Caco-2 (cell line): ENCODE data around the gene RIPOR3. TPM values are rescaled to one million over a fixed set of nuclear protein-coding genes. Genes with fewer than 3 reads are reported as not detected.
A peak's percentile ranks its signal among the peaks of the same experiment; 100 is the strongest.

Experiments
- BruUV-seq: library from RNA; stranded (reverse); fragments of 400-500 nt; replicated peaks from 2 replicates; lab custom pipeline; 2021; lab: Mats Ljungman, UMichigan
- CTCF ChIA-PET: fragments of 300-600 bp; sonication (Branson Sonifier 250); formaldehyde crosslinking; loops from one replicate; lab custom pipeline; 2022; ENCODE audit warnings: antibody characterized with exemption; lab: Charles Lee
- POLR2A ChIA-PET: fragments of 300-600 bp; sonication (Branson Sonifier 250); formaldehyde crosslinking; loops from one replicate; lab custom pipeline; 2022; ENCODE audit warnings: antibody characterized with exemption; lab: Charles Lee
- DNase-seq, 2 experiments: peaks; one replicate each; pipeline versions ENCODE4 v3.0.0 to v3.0.0-alpha.2; 2020 to 2022
- H3K27me3 ChIP-seq: replicated peaks from 2 replicates; pipeline ENCODE4 v1.6.0; 2011; ENCODE audit warnings: low read length; ENCODE audit not compliant: control insufficient read depth, insufficient read depth
- H3K36me3 ChIP-seq: 2 replicates; pipeline ENCODE4 v1.5.1; 2011; ENCODE audit warnings: low read length; ENCODE audit not compliant: control insufficient read depth, insufficient read depth
- H3K4me1 ChIP-seq: fragments of 250-450 bp; sonication (Bioruptor Pico); 2 replicates; pipeline ENCODE4 v1.5.1; 2020; ENCODE audit warnings: mild to moderate bottlenecking
- H3K4me3 ChIP-seq: 2 replicates; pipeline ENCODE4 v1.5.1; 2011; ENCODE audit warnings: low read depth, mild to moderate bottlenecking, control low read depth, low read length
- H3K9me3 ChIP-seq: fragments of 250-450 bp; sonication (Bioruptor Pico); 2 replicates; pipeline ENCODE4 v1.5.1; 2020; ENCODE audit warnings: mild to moderate bottlenecking, moderate library complexity
- H3K27ac Mint-ChIP-seq: one replicate; pipeline ENCODE4 v1.8.0; 2022; ENCODE audit warnings: mixed read lengths; ENCODE audit not compliant: unreplicated experiment
- H3K27me3 Mint-ChIP-seq: one replicate; pipeline ENCODE4 v1.8.0; 2022; ENCODE audit warnings: mixed read lengths; ENCODE audit not compliant: insufficient read depth, unreplicated experiment
- H3K36me3 Mint-ChIP-seq: one replicate; pipeline ENCODE4 v1.8.0; 2022; ENCODE audit warnings: mild to moderate bottlenecking, mixed read lengths; ENCODE audit not compliant: insufficient read depth, unreplicated experiment
- H3K4me1 Mint-ChIP-seq: one replicate; pipeline ENCODE4 v1.8.0; 2022; ENCODE audit warnings: low read depth, mixed read lengths; ENCODE audit not compliant: unreplicated experiment
- H3K4me3 Mint-ChIP-seq: one replicate; pipeline ENCODE4 v1.8.0; 2022; ENCODE audit warnings: mild to moderate bottlenecking, moderate library complexity, mixed read lengths; ENCODE audit not compliant: unreplicated experiment
- H3K9me3 Mint-ChIP-seq: one replicate; pipeline ENCODE4 v1.8.0; 2022; ENCODE audit warnings: mixed read lengths; ENCODE audit not compliant: unreplicated experiment
- intact Hi-C: fragments of 100-400 bp; cut with micrococcal nuclease; formaldehyde crosslinking; loops from one replicate; pipeline ENCODE4 v1.10.0; 2022; ENCODE audit not compliant: unreplicated experiment
- total RNA-seq: library from RNA; stranded (reverse); gene quantifications from 2 replicates; pipeline ENCODE4 v1.2.3, GENCODE V29; 2022
- TF ChIP-seq, protein P1 (sequence below), 2 experiments: fragments of 200-600 bp in 1 of 2; IDR thresholded peaks; 1 replicate in 1 of 2; 2 replicates in 1 of 2; pipeline versions ENCODE4 v1.5.1 to v1.8.0; 2011 to 2022; ENCODE audit warnings: antibody characterized with exemption in 1 of 2, control low read depth in 1 of 2, inconsistent platforms in 1 of 2, low read depth in 1 of 2, low read length in 1 of 2, mild to moderate bottlenecking in 1 of 2, moderate library complexity in 1 of 2; ENCODE audit not compliant: insufficient read depth in 1 of 2, severe bottlenecking in 1 of 2, unreplicated experiment in 1 of 2

Gene RIPOR3
- total RNA-seq, 1 experiment from 2014 or later = 0.18 TPM

DNA sequence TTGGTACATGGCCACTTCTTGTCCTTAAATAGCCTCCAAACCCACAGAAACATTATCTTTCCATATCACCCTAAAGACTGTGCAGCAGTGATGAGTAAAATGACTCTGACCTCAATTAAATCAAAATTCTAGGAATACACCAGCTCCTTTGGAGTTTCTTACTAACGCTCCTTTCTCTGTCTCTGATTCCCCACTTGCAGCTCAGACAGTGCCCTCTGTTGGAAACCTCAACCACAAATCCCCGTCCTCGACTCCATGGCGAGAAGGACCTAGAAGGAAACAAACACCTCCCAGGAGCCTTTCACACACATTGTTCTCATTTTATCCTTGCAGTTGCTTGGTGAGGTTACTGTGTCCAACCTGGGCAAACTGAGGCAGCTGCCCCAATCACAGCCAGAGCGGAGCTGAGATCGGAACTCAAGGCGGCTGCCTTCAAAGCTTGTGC lies 22.3 kb upstream of the RIPOR3 start:
- Mint-ChIP-seq H3K27me3 (no peaks in the 10 kb centered on the region), H3K36me3 (peaks cover 13% of the 10 kb centered on the region), H3K27ac (peak overlapping the region; percentile 60), H3K9me3 (no peaks in the 10 kb centered on the region), H3K4me3 (peak overlapping the region; percentile 4), H3K4me1 (peaks cover 60% of the 10 kb centered on the region)
- peak; percentile 76 to 80 for DNase-seq
- no peak overlapping the region for H3K4me3 ChIP-seq
- BruUV-seq = no TSS peak
- CTCF ChIA-PET = interaction anchor here (0.6 to 2.3 kb wide), 29 partner anchors 9 to 125 kb away, joined by 3 to 84 read pairs (median 5); partner anchors contain the start of genes BCAS4, PARD6B and RIPOR3
- H3K4me1 ChIP-seq = peaks cover 68% of the 10 kb centered on the region
- intact Hi-C loops = loop anchor here (1.0 to 2.0 kb wide), 3 partner anchors 33 to 85 kb away; no protein-coding TSS in a partner anchor
- H3K36me3 ChIP-seq = no peaks in the 10 kb centered on the region
- no peaks in the 10 kb centered on the region for H3K27me3 ChIP-seq
- H3K9me3 ChIP-seq = no peaks in the 10 kb centered on the region
- POLR2A ChIA-PET = interaction anchor here (0.8 to 1.7 kb wide), 4 partner anchors 11 to 50 kb away, joined by 3 to 7 read pairs (median 4); partner anchors contain the start of gene PARD6B
- TF ChIP-seq, protein P1, sequence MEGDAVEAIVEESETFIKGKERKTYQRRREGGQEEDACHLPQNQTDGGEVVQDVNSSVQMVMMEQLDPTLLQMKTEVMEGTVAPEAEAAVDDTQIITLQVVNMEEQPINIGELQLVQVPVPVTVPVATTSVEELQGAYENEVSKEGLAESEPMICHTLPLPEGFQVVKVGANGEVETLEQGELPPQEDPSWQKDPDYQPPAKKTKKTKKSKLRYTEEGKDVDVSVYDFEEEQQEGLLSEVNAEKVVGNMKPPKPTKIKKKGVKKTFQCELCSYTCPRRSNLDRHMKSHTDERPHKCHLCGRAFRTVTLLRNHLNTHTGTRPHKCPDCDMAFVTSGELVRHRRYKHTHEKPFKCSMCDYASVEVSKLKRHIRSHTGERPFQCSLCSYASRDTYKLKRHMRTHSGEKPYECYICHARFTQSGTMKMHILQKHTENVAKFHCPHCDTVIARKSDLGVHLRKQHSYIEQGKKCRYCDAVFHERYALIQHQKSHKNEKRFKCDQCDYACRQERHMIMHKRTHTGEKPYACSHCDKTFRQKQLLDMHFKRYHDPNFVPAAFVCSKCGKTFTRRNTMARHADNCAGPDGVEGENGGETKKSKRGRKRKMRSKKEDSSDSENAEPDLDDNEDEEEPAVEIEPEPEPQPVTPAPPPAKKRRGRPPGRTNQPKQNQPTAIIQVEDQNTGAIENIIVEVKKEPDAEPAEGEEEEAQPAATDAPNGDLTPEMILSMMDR (IDR thresholded peaks at IDR 0.05; ENCODE audit: insufficient read depth in 1 of 2, low read depth in 1 of 2, low read length in 1 of 2, severe bottlenecking in 1 of 2, unreplicated experiment in 1 of 2) = peak; percentile 62 to 63

DNA sequence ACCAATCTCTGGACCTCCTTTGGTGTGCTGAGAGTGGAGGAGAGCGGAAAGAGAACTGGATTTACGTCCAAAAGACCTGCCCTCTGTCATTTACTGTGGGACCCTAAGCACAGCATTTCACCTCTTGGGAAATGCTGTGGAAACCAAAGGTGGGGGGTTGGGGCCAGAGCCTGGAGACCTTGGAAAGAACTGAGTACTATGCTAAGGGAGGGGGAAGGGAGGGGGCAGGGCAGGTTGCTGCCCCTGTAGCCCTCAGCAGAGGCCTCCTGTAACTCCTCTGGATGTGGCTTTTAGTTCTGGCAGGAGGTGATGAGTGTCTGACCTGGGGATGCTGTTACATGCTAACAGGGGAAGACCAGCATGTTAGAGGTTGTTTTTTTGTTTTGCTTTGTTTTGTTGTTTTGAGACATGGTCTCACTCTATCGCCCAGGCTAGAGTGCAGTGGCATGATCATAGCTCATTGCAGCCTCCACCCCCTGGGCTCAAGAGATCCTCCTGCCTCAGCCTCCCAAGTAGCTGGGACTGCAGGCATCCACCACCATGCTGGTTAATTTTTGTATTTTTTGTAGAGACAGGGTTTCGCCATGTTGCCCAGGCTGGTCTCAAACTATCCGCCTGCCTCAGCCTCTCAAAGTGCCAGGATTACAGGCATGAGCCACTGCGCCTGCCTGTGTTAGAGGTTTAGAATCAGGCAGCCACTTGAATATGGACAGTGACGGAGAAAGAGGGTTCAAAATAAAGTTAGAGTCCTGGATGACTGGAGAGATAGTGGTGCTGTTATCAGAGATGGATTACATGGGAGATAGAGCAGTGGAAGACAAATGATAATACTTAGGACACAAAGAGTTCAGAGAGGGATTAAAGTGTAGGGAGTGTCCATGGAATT lies 21.7 kb upstream of the RIPOR3 start:
- intact Hi-C loops = loop anchor here (1.0 to 2.0 kb wide), 3 partner anchors 33 to 84 kb away; no protein-coding TSS in a partner anchor
- Mint-ChIP-seq H3K4me3 (peak overlapping the region; percentile 4), H3K36me3 (peaks cover 13% of the 10 kb centered on the region), H3K9me3 (no peaks in the 10 kb centered on the region), H3K4me1 (peaks cover 53% of the 10 kb centered on the region), H3K27ac (peak overlapping the region; percentile 60), H3K27me3 (no peaks in the 10 kb centered on the region)
- Histone ChIP-seq H3K27me3 (no peaks in the 10 kb centered on the region), H3K36me3 (no peaks in the 10 kb centered on the region), H3K9me3 (no peaks in the 10 kb centered on the region), H3K4me3 (no peak overlapping the region), H3K4me1 (peaks cover 74% of the 10 kb centered on the region)
- BruUV-seq = no TSS peak
- TF ChIP-seq, protein P1 (IDR thresholded peaks at IDR 0.05; ENCODE audit: insufficient read depth in 1 of 2, low read depth in 1 of 2, low read length in 1 of 2, severe bottlenecking in 1 of 2, unreplicated experiment in 1 of 2) = no peak
- ChIA-PET POLR2A (interaction anchor here (0.9 to 1.7 kb wide), 3 partner anchors 17 to 50 kb away, joined by 3 to 7 read pairs (median 3); partner anchors contain the start of gene PARD6B), CTCF (interaction anchor here (0.6 to 2.3 kb wide), 29 partner anchors 9 to 125 kb away, joined by 3 to 84 read pairs (median 5); partner anchors contain the start of genes BCAS4, PARD6B and RIPOR3)
- no peak for DNase-seq
